AML-193 (cell line): ENCODE results near the gene GRIK5.
"Not testable (repeated sequence)": the region's sequence is repeated elsewhere in the genome, so short reads cannot be mapped to it uniquely, and the experiment has no call there.

Experiments used
- DNase-seq, 2 experiments: peaks; one replicate each; lab custom pipeline; 2025; lab: John Stamatoyannopoulos, UW

The GRIK5 gene, protein sequence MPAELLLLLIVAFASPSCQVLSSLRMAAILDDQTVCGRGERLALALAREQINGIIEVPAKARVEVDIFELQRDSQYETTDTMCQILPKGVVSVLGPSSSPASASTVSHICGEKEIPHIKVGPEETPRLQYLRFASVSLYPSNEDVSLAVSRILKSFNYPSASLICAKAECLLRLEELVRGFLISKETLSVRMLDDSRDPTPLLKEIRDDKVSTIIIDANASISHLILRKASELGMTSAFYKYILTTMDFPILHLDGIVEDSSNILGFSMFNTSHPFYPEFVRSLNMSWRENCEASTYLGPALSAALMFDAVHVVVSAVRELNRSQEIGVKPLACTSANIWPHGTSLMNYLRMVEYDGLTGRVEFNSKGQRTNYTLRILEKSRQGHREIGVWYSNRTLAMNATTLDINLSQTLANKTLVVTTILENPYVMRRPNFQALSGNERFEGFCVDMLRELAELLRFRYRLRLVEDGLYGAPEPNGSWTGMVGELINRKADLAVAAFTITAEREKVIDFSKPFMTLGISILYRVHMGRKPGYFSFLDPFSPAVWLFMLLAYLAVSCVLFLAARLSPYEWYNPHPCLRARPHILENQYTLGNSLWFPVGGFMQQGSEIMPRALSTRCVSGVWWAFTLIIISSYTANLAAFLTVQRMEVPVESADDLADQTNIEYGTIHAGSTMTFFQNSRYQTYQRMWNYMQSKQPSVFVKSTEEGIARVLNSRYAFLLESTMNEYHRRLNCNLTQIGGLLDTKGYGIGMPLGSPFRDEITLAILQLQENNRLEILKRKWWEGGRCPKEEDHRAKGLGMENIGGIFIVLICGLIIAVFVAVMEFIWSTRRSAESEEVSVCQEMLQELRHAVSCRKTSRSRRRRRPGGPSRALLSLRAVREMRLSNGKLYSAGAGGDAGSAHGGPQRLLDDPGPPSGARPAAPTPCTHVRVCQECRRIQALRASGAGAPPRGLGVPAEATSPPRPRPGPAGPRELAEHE

DNA sequence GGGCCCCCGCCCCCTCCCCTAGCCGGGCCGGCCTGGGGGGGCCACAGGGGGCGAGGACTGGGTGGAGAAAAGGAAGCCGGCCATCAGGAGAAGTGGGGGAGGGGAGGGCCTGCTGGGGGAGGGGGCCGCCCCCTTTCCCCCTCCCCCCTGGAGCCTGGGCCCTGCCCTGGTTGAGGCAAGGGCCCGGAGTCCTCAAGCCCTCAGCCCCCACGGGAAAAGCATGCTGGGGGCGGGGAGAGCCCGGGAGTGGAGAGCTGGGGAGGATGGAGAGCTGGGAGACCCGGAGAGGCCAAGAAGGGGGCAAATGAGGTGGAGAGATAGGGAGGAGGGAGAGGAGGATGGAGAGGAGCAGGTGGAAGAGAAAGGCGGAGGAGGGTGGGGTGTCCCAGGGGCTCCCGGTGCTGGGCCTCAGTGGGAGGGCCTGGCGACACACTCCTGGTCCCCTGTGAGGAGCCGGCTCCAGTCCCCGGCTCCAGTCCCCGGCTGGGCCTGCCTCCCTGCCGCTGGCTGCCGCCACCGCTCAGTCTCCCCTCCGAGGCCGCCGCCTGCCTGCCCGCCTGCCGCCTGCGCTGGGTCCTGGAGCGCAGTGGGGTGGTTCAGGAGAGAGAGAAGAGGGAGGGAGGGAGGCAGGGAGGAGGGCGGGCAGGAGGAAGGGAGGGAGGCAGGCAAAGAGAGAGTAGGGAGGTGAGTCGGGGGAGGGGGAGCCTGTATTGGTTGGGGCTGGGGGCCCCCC is at the start of gene GRIK5:
GRIK5 (minus strand) TSS at position 588 of the 733 bp plus-strand sequence. CDS start 4,436 bp downstream, outside the sequence.
- DNase-seq: no peak

DNA sequence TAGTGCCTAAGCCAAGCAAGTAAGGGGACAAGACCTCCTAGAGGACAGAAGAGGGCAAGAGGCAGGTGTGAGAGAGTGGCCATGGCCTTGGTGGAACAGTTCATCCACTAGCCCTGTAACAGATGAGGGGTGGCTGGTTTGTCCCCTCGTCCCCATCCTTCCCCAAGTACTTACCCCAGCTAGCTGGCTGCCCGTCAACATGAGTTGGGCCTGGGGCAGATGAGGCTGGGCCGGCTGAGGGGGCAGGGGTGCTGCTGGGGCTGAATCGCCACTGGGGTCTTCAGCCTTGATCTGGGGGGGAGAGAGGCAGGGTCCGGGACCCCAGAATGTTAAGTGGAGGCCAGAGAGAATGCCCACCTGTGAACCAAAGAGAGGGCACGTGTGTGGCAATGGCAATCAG is 47.1 kb upstream of the GRIK5 start:
- DNase-seq: no peak

DNA sequence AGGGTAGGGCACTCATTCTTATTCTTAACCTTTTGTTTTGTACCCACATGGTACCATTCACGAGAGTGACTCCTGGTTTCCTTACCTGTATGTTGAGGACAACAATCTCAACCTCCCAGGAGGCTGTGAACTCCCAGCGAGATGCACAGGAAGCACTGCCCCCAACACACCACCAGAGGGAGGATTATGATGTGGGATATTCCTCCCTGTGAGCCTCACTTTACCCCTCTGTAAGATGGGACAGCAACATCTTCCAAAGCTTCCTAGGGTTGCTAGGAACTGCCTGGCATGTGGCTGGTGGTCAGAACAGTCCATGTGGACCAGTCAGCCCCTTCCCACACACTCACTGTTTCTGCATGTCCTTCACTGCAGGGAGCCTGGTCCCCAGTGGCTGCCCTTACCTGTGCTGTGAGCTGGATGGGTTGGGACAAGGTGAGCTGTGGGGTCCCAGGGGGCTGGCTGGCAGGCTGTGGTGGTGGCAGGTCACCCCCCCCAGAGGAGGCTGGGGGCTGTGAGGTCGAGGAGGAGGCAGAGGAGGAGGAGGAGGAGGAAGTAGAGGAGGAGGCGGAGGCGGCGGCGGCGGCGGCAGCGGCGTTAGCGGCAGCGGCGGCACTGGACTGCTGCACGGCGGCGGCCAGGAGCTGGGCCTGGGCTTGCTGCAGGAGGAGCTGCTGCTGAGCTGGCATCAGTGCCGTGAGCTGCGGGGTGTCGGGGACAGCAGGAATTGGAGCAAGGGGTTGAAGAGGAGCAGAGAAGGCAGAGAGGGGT is 46.5 kb upstream of the GRIK5 start:
- DNase-seq: no peak

DNA sequence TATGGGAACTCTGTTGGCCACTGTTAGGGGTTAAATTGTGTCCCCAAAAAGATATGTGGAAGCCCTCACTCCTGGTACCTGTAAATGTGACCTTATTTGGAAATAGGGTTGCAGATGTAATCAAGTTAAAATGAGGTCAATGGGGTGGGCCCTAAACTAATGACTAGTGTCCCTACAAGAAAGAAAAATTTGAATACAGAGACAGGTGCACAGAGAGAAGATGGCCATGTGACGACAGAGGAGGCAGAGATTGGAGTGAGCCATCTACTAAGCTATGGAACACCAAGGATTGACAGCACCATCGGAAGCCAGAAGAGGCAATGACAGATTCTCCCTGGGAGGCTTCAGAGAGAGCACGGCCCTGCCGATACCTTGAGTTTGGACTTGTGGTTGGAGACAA is 45.7 kb upstream of the GRIK5 start:
- no peak for DNase-seq

DNA sequence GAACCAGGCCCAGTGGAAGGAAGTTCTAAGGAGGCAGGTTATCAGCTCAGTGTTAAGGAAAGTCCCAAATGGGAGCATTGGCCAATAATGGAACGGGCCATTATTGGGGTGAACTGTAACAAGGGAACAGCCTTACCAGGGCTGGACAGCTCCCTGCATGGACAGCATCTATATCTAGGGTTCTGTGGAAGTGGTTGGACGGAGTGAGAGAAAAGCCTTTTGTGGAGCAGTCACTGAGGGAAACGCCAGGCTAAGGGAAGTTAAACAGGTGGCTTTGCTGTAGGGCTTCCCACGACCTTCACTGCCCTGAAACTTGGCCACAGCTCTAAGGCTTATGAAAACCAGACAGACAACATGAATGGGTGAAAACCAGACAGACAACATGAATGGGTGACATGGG is 45.2 kb upstream of the GRIK5 start:
- no peak for DNase-seq

DNA sequence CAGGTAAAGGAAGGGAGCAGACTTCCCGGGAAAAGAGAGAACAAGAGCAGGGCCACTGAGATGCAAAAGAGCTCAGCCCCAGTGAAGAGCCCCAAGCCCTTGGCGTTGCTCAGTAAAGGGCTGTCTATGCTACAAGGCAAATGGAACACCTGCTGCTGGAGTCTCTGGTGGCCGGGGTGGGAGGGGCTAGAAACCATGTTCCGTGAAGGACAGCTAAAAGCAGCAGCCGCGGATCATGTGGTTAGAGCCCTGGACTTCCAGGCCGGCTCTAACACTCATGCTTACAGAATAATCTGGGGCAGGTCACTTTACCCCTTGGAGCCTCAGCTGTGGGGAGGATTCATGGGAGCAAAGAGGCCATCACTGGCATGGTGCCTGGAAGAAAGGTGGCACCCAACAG is 44.4 kb upstream of the GRIK5 start:
- no peak for DNase-seq

GRCh38 chr19:42113641-42114348 is 43.8 kb upstream of the GRIK5 start:
- no peak for DNase-seq

DNA sequence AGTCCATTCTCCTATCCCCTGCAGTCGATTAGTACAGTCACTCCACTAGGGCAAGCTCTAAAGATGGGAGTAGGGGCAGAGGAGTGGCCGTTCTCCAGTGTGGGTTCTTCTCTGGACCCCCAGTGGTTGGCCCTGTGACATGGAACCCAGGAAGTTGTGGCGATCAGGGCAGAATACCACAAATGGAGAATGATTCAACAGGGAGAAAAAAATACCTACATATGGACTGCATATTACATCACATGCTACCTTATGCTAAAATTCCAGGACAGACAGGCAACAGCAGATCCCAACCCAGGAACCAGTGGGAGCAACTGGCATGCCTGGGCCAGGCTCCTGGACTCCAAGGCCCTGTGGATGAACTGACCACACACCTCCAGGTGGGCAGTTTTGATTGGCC is 41.8 kb upstream of the GRIK5 start:
- DNase-seq: no peak

DNA sequence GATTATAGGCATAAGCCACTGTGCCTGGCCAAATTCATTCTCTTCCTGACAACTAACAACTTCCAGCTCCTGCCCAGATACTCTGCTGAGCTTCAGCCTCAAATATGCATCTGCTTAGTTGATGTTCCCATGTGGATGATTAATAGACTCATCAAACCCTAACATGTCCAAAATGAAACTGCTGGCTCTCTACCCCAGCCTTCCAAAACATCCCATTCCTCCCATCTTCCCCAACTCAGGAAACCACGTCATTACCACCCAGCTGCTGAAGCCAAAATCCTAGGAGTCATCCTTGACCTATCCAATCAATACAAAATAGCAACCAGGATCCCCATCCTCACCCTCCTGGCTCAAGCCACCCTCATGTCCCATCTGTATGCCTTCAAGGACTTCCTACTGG is 41.4 kb upstream of the GRIK5 start:
- no peak for DNase-seq

GRCh38 chr19:42110658-42111057 is 40.7 kb upstream of the GRIK5 start:
- no peak for DNase-seq

GRCh38 chr19:42109896-42110295 is 39.9 kb upstream of the GRIK5 start:
- DNase-seq: no peak

GRCh38 chr19:42108527-42109389 is 38.8 kb upstream of the GRIK5 start:
- peak; percentile 82 to 84 for DNase-seq

GRCh38 chr19:42105368-42105767 is 35.4 kb upstream of the GRIK5 start:
- DNase-seq: no peak

DNA sequence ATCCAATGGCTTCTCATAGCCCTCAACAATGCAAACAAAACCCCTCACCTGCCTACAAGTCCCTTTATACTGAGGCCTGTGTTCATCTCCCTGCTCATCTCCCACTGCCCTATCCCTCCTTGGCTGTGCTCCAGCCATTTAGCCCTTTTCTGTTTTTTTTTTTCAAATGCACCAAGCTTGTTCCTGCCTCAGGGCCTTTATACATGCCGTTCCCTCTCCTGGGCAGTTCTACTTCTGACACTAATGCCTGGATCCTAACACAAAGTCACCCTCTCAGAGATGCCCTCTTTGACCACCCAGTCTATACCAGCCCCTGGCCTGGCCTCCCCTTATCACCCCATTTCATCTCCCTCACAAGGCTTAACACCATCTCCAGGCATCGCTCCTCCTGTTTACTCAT is 32.9 kb upstream of the GRIK5 start:
- no peak for DNase-seq

DNA sequence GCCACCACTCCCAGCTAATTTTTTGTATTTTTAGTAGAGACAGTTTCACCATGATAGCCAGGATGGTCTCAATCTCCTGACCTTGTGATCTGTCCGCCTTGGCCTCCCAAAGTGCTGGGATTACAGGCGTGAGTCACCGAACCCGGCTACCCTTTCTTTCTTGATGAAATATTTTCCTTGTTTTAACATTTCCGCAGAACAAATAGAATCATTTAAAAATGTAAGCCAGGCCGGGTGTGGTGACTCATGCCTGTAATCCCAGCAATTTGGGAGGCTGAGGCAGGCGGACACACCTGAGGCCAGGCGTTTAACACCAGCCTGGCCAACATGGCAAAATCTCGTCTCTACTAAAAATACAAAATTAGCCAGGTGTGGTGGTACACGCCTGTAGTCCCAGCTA is 30.2 kb upstream of the GRIK5 start:
- DNase-seq: not testable (repeated sequence)

DNA sequence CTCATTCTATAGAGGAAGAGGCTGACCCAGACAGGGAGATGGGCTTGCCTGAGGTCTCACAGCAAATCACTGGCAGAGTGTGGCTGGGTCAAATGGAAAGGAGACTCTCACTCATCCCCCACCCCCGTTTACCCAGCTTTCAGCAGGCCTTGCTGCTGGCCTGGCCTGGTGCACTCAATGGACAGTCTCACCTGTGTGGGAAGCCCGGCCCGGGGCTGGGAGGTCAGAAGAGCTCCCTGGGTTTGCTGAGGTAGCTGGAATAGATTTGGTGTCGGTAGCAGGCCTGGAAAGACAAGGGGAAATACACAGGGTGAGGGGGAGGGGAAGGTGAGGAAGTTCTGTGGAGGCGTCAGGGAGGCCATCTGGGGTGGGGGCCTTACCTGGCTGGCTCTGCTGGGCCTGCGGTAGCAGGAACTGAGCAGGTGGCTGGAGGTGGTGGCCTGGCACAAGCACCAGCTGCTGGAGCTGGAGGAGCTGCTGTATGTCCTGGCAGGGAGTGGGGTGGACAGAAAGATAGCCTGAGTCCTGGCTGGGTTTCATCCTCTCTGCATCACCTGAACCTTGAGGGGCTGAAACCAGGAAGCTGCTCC is 29.4 kb upstream of the GRIK5 start:
- DNase-seq: no peak

- DNase-seq: no peak
These were observed 28.8 kb upstream of the GRIK5 start for GRCh38 chr19:42098781-42099180.

DNA sequence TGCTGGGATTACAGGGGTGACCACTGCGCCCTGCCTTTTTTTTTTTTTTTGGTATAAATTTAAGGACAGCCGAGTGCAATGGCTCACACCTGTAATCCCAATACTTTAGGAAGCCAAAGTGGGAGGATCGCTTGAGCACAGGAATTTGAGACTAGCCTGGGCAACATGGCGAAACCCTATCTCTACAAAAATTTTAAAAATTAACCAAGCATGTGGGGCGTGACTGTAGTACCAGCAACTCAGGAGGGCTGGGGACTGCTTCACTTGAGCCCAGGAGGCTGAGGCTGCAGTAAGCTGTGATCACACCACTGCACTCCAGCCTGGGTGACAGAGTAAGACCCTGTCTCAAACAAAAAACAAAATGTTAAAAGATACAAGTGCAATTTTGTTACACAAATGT is 27.5 kb upstream of the GRIK5 start:
- DNase-seq: no peak

- DNase-seq: no peak
These were observed 26.3 kb upstream of the GRIK5 start for GRCh38 chr19:42096255-42096837.
